ENCODE measurements around the gene NPTXR. TPM values are rescaled to one million over a fixed set of nuclear protein-coding genes. Genes with fewer than 3 reads are reported as not detected.

NPTXR gene
- total and polyA plus RNA-seq, 2 of the 4 experiments (the other 2 are of a cell fraction), result 0.36 to 2.2 TPM

- Histone ChIP-seq H3K9me1 (ENCODE audit: insufficient read depth, low read length) (peaks cover 9% of the 10 kb centered on the region; the same call in 1 of the 2 replicates), H3K9ac (ENCODE audit: low read depth, low read length) (no peak overlapping the region), H2AFZ (replicated peaks; ENCODE audit: low read length, poor library complexity) (peak overlapping the region; percentile 49), H2AK9ac (replicated peaks; ENCODE audit: low read depth, low read length, poor library complexity) (no peak overlapping the region), H2BK20ac (ENCODE audit: low read depth, low read length) (no peak overlapping the region), H2BK5ac (ENCODE audit: low read depth, low read length, poor library complexity, severe bottlenecking) (no peak overlapping the region), H2BK120ac (ENCODE audit: low read depth, low read length) (no peak overlapping the region), H2AK5ac (ENCODE audit: low read depth, low read length) (no peak overlapping the region), H4K8ac (ENCODE audit: low read depth in 2 of 2, low read length in 2 of 2) (no peak overlapping the region), H3K79me1 (ENCODE audit: low read depth in 1 of 2, low read length in 2 of 2) (peaks cover 6 to 15% of the 10 kb centered on the region in 2 experiments; a peak in 3 of 4 replicates), H4K20me1 (ENCODE audit: insufficient read depth, low read length) (no peaks in the 10 kb centered on the region), H3K56ac (ENCODE audit: extremely low read depth, insufficient read depth, low read length) (no peak overlapping the region), H3K23ac (ENCODE audit: low read depth, low read length) (peak overlapping the region; percentile 51; the same call in 1 of the 2 replicates), H2BK15ac (ENCODE audit: low read depth, low read length) (no peak overlapping the region), H3K27ac (ENCODE audit: insufficient read depth, low read length) (no peak overlapping the region), H3K4me3 (ENCODE audit: insufficient read depth, low read depth, low read length) (no peak overlapping the region), H4K91ac (ENCODE audit: insufficient read depth, low read depth, low read length) (no peak overlapping the region), H3K9me3 (ENCODE audit: control insufficient read depth, insufficient read depth, low read length) (peaks cover 4% of the 10 kb centered on the region; the same call in 1 of the 2 replicates), H3K4me1 (ENCODE audit: control insufficient read depth, insufficient read depth, low read length) (peaks cover 3% of the 10 kb centered on the region), H3K4me2 (ENCODE audit: low read depth, low read length) (no peak overlapping the region), H3K18ac (ENCODE audit: low read depth, low read length) (no peak overlapping the region), H3K4ac (ENCODE audit: low read depth, low read length) (no peak overlapping the region), H4K5ac (ENCODE audit: low read depth, low read length) (no peak overlapping the region), H3K14ac (replicated peaks; ENCODE audit: low read depth, low read length) (no peak overlapping the region), H3K36me3 (ENCODE audit: control insufficient read depth, insufficient read depth, low read length) (no peaks in the 10 kb centered on the region), H3K27me3 (ENCODE audit: control insufficient read depth, insufficient read depth, low read length) (peaks cover 8% of the 10 kb centered on the region)
- no TSS peak for BruUV-seq (replicated peaks)
- CTCF ChIA-PET, result no interaction called here
- POLR2A ChIA-PET (ENCODE audit: unreplicated experiment), result no interaction called here
- 73 to 100% methylated on average over 1 to 7 of the region's 12 CpGs for WGBS, 2 experiments (ENCODE audit: extremely low coverage in 2 of 2, insufficient read length in 1 of 2)
- intact Hi-C loops (cut with micrococcal nuclease) (no loop called here), in situ Hi-C loops (cut with MboI; ENCODE audit: low sequenced_read_pairs) (no loop called here), dilution Hi-C loops (cut with HindIII; ENCODE audit: low sequenced_read_pairs, unreplicated experiment) (no loop called here)
- ATAC-seq (ENCODE audit: low read depth) (no peak), DNase-seq (no peak)
- TF ChIP-seq RFX5 (IDR thresholded peaks at IDR 0.05; ENCODE audit: low read depth, low read length) (no peak), ELK1 (IDR thresholded peaks at IDR 0.05; ENCODE audit: borderline replicate concordance, low read depth, low read length) (no peak), CTCF (conservative IDR thresholded peaks at IDR 0.05; ENCODE audit: low read depth, low read length) (no peak), POLR2A (IDR thresholded peaks at IDR 0.05; ENCODE audit: low read depth, low read length) (no peak), NFE2L2 (IDR thresholded peaks at IDR 0.05; ENCODE audit: low read depth, low read length) (no peak), CEBPB (IDR thresholded peaks at IDR 0.05; ENCODE audit: low read depth, low read length) (no peak), RAD21 (IDR thresholded peaks at IDR 0.05; ENCODE audit: low read length) (no peak), FOS (IDR thresholded peaks at IDR 0.05; ENCODE audit: low read depth, low read length) (no peak)
- TF ChIP-seq, protein P1, sequence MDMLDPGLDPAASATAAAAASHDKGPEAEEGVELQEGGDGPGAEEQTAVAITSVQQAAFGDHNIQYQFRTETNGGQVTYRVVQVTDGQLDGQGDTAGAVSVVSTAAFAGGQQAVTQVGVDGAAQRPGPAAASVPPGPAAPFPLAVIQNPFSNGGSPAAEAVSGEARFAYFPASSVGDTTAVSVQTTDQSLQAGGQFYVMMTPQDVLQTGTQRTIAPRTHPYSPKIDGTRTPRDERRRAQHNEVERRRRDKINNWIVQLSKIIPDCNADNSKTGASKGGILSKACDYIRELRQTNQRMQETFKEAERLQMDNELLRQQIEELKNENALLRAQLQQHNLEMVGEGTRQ (IDR thresholded peaks at IDR 0.05; ENCODE audit: low read depth, low read length), result no peak
Measured at GRCh38 chr22:38796262-38796957, 47.4 kb downstream of the NPTXR start.

Data from IMR-90 (cell line).